Stimulated activated CD4-positive, alpha-beta T cell treated with anti-CD3 and anti-CD28 coated beads, Interleukin-1b, Interleukin-23, amount 100 ng/mL, for 4 hours (primary cell): ENCODE data around the gene PMAIP1.
"Not testable (repeated sequence)": the region's sequence is repeated elsewhere in the genome, so short reads cannot be mapped to it uniquely, and the experiment has no call there.

Experiments used
- DNase-seq, 2 donors: peaks; one replicate each; pipeline ENCODE4 v3.0.0-alpha.2; 2020; ENCODE audit warnings: low read depth in 2 of 2

The PMAIP1 gene

DNA sequence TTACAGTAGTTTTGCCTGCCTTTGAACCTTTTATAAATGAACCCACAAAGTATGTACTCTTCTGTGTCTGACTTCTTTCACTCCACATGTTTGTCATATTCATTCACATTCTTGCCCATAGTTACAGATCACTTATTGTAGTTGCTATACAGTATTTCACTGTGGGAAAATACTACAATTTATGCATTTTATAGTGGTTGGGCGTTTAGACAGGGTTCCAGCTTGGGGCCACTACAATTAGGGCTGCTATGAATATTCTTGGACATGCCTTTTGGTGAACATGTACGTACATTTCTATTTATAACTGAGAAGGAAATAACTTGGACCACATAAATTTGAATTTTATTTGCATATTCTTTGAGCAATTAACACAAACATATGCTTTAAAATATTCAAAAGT is 15.4 kb upstream of the PMAIP1 start:
- no peak for DNase-seq

DNA sequence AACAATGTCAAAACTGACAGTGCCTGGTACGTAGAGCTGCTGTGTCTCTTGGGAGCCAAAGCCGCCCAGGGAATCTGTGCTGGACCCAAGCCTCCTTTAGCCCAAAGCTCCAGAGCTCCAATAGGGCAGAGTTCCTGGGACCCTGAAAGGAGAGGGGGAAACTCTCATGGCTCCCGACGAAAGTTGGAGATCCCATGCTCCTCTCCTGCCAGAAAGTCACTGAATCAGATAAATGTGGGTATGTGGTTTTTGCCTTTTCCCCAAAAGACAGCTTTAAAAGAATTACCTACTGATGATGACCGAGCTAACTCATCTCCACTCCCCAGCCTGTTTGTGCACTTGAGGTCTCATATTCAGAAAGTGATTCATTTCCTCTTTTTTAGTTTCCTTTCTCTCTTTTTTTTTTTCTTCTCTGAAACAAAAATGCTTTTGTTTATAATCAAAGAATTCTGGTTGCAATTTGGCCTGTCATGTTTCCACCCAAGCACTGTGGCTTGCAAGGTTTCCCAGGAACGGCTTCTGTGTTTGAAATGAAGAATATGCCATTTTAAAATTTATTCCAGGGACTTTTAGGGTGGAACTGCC is 14.1 kb upstream of the PMAIP1 start:
- DNase-seq, result no peak

- DNase-seq, result not testable (repeated sequence)
Measured at GRCh38 chr18:59886399-59886798, 13.4 kb upstream of the PMAIP1 start.

DNA sequence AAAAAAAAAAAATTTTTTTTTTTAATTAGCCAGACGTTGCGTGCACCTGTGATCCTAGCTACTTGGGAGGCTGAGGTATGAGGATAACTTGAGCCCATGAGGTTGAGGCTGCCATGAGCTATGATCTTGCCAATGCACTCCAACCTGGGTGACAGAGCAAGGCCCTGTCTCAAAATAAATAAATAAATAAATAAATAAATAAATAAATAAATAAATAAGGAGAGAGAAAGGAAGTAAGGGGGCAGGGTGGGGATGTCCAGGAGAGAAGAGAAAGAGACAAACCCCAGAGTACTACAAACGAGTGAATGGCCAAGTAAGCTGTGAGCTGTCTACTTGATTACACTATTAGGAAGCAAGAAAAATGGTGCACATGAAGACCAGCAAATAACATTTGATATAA is 7.7 kb upstream of the PMAIP1 start:
- no peak for DNase-seq

DNA sequence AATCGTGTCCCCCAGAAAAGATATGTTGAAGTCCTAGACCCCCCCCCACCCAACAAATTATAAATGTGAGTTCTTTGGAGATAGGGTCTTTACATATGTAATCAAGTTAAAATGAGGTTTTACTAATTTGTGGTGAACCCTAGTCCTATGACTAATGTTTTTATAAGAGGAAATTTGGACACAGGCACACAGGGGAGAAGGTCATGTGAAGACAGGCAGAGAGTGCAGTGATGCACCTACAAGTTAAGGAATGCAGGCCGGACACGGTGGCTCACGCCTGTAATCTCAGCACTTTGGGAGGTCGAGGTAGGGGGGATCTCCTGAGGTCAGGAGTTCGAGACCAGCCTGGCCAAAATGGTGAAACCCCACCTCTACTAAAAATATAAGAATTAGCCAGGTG is 5.8 kb upstream of the PMAIP1 start:
- DNase-seq, result no peak

- DNase-seq, result no peak
Measured at GRCh38 chr18:59897321-59897954, 2.4 kb upstream of the PMAIP1 start.

GRCh38 chr18:59898093-59898492 is 1.7 kb upstream of the PMAIP1 start:
- DNase-seq, result no peak

GRCh38 chr18:59898609-59899297 is 1.0 kb upstream of the PMAIP1 start:
- DNase-seq, result no peak

DNA sequence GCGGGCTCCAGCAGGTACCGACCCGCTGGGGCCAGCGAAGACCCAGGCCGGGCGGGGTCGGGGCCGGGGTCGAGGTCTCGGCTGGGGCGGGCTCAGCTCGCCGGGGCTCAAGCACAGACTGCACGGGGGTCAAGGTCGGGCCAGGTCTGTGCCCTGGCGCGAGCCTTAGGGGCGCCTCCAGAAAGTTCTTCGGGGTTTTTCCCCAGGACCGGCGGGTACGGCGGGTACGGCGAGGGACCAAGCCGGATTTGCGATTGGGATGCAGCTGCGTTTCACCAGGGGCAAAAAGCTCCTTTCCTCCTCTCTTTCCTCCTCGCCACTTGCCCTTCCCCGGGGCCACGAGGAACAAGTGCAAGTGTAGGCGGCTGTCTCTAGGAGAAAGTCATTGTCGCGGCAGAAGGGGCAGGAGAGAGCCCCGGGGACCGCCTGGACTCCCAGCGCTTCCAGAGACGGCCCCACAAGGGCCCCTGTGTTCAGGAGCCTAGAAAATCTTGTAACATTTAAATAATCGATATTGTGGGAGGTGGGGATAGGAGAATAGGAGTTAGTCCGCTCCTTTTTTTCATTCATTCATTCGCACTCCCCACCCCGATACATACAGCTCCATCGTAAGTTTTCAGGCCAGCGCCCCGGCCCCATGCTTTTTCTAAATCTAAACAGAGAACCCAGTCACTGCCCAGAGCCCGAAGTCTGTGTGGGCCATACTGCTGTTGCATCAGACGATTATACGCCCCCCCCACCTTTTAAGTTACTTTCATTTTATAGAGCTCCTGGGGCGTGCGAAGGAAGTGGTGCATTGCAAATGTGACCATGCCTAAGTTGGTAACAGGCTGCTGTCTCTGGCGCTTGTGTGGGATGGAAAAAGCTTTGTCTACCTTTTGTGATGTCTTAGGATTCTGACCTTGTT is 679 bp downstream of the PMAIP1 start:
- peak; percentile 40 to 64 for DNase-seq

GRCh38 chr18:59902131-59902992 is 2.6 kb downstream of the PMAIP1 start:
- DNase-seq, result no peak

DNA sequence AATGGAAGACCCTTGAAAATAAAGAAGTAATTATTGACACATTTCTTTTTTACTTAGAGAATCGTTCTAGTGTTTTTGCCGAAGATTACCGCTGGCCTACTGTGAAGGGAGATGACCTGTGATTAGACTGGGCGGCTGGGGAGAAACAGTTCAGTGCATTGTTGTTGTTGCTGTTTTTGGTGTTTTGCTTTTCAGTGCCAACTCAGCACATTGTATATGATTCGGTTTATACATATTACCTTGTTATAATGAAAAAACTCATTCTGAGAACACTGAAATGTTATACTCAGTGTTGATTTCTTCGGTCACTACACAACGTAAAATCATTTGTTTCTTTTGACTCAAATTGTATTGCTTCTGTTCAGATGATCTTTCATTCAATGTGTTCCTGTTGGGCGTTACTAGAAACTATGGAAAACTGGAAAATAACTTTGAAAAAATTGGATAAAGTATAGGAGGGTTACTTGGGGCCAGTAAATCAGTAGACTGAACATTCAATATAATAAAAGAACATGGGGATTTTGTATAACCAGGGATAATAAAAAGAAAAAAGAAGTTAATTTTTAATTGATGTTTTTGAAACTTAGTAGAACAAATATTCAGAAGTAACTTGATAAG is 3.3 kb downstream of the PMAIP1 start:
- no peak for DNase-seq

DNA sequence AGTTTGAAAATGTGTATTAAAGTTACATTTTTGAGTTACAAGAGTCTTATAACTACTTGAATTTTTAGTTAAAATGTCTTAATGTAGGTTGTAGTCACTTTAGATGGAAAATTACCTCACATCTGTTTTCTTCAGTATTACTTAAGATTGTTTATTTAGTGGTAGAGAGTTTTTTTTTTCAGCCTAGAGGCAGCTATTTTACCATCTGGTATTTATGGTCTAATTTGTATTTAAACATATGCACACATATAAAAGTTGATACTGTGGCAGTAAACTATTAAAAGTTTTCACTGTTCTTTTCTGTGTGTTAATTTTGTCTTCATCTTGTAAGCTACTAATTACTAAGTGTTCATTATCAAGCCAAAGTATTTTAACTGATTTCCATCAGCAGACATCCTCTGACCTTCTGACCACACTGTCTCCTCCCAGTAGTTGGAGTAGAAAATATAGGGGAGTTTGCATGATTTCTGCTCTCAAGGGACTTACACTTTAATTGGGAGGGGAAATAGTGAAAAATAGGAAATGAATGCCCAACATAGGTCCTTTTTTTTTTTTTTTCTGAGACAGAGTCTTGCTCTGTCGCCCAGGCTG is 4.3 kb downstream of the PMAIP1 start:
- no peak for DNase-seq

GRCh38 chr18:59905686-59906091 is 5.9 kb downstream of the PMAIP1 start:
- DNase-seq, result no peak

DNA sequence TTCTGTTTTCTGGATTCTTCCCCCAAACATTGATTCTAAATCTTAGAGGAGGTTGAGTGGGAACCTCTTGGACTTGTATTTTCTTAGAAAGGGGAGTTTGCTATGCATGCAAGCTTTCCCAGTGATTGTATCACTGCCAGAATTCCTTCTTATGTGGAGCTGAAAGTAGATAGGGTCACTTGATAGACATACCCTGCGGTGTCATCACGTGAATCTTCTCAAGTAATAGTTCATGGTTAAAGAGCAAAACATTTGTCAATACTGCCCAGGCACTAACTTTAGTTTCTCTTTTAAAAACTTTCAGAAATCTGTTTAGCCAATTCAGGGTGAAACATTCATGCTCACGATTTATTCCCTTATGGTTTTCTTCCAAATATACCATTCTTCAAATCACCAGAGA is 6.4 kb downstream of the PMAIP1 start:
- DNase-seq, result no peak

DNA sequence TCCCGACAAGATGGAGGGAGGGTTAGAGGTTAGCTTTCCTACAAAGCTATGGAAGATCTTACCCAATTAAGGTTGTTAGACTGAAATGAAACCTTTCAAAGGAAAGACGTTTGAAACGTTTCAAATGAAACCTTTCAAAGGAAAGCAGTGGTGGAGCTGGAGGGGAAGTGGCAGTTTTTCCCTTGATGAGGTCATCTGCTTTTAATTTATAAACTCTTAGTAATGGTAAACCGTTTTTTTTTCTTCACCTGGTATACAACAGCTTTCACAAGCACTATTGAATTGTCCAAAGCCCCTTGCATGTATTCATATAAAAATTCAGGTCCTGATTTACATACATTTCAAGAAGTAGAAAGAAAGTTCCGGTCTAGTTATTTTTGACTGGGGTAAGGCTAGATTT is 7.4 kb downstream of the PMAIP1 start:
- DNase-seq, result no peak

DNA sequence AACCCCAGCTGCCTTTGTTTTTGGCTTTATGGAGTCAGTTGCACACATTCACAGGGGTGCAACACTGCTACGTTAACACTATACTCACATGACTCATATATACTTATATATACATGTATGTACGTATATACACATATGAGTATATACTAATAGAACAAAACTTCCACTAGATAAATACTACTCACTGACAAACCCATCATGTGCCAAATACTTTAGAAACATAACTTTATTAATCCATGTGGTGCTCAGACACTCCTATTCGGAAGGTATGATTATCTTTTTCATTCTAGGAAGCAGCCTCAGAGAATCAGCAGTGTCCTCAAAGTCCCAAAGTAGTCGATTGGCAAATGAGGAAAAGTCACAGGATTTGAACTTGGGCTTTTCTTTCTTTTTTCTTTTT is 7.9 kb downstream of the PMAIP1 start:
- no peak for DNase-seq

DNA sequence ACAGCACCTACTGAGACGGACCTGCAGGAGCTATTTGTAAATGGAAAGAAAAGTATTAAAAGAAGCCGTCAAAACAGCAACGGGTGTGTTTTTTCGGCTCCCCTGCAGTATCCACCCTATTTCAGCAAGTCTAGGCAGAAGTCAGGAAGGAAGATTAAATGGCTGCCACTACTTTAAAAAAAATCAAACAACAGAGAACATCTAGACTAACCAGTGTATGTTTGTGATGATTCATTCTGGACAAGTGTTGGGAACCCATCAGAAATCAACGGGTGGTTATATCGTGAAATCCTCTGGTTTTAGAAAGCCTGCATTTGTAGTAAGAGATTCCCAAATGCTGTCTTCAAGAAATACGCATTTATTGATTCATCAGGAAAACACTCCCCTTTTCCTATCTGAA is 9.0 kb downstream of the PMAIP1 start:
- no peak for DNase-seq

DNA sequence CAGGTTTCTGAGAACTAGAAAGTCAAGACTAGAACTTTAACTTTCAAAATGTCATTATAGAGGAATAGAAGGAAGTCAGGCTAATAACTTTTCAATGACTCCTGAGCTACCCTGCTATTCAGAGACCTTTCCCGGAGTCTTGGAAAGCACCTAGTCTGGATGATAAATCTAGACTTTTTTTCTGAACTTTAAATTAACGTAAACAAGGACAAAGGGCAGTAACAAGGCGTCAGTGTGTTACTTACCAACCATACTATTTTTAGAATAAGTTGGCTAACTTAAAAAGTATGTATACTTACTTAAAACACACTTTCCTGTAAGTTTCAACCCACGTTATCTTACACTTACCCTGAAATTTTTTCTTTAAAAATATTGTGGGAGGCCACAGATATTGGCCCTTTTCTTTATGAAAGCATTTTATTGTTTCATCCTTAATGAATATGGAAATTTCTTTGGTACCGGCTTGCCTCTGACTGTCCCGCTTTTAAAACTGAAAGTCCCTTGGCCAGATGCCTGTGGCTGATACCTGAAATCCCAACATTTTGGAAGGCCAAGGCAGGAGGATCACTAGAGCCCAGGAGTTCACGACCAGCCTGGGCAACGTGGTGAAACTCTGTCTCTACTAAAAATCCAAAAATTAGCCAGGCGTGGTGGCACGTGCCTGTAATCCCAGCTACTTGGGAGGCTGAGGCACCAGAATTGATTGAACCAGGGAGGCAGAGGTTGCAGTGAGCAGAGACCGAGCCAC is 9.7 kb downstream of the PMAIP1 start:
- DNase-seq, result no peak

- DNase-seq, result no peak
Measured at GRCh38 chr18:59910967-59911366, 11.2 kb downstream of the PMAIP1 start.

GRCh38 chr18:59911600-59911999 is 11.8 kb downstream of the PMAIP1 start:
- DNase-seq, result no peak
